Tibial artery (tissue), 4 donors: ENCODE results near the gene DNAH14.
"Not testable (repeated sequence)": the region's sequence is repeated elsewhere in the genome, so short reads cannot be mapped to it uniquely, and the experiment has no call there.

ENCODE experiments used
- DNase-seq, 2 donors: peaks; one replicate each; pipeline ENCODE4 v3.0.0-alpha.2; 2019
- H3K27ac ChIP-seq, 2 donors: fragments of 200-600 bp; sonication (generic) in 1 of 2; 1 replicate in 1 of 2; 2 replicates in 1 of 2; pipeline ENCODE4 v1.5.1; 2018 to 2019; ENCODE audit warnings: mild to moderate bottlenecking in 1 of 2
- H3K27me3 ChIP-seq, 2 donors: fragments of 200-600 bp; sonication (generic) in 1 of 2; one replicate each; pipeline versions ENCODE4 v1.5.1 to v1.6.0; 2016 to 2019
- H3K36me3 ChIP-seq, 3 donors: fragments of 200-600 bp; sonication (generic) in 2 of 3; one replicate each; pipeline ENCODE4 v1.5.1; 2016 to 2019; ENCODE audit warnings: mild to moderate bottlenecking in 2 of 3
- H3K4me1 ChIP-seq, 4 donors: fragments of 200-600 bp; sonication (generic) in 2 of 4; 1 replicate in 3 of 4; 2 replicates in 1 of 4; pipeline ENCODE4 v1.5.1; 2016 to 2019
- H3K4me3 ChIP-seq, 2 donors: fragments of 200-600 bp; sonication (generic) in 1 of 2; 1 replicate in 1 of 2; 2 replicates in 1 of 2; pipeline ENCODE4 v1.5.1; 2018 to 2019; ENCODE audit warnings: mild to moderate bottlenecking in 2 of 2
- H3K9me3 ChIP-seq, 3 donors: fragments of 200-600 bp; sonication (generic) in 1 of 3; one replicate each; pipeline ENCODE4 v1.5.1; 2016 to 2019
- CTCF ChIP-seq, 2 experiments: fragments of 200-600 bp in 1 of 2; fragments of 450-650 bp in 1 of 2; IDR thresholded peaks; one replicate each; pipeline ENCODE4 v1.5.1; 2017 to 2019; ENCODE audit warnings: antibody characterized with exemption in 2 of 2, mild to moderate bottlenecking in 1 of 2, moderate library complexity in 1 of 2
- intact Hi-C: fragments of 100-400 bp; cut with DNase I; formaldehyde crosslinking; loops from one replicate; pipeline ENCODE4 v1.15.0; 2023; ENCODE audit warnings: low total_unique reads

DNAH14 gene

GRCh38 chr1:225300381-225300780 is 370.9 kb downstream of the DNAH14 start:
- Histone ChIP-seq H3K4me1 (no peaks in the 10 kb centered on the region), H3K27ac (no peak overlapping the region), H3K9me3 (peaks cover 0 to 9% (median 0%) of the 10 kb centered on the region in 3 donors), H3K4me3 (no peak overlapping the region), H3K36me3 (no peaks in the 10 kb centered on the region), H3K27me3 (peaks cover 0 to 5% of the 10 kb centered on the region in 2 donors)
- TF ChIP-seq CTCF (IDR thresholded peaks at IDR 0.05): no peak
- DNase-seq: no peak
- intact Hi-C loops: no loop called here

GRCh38 chr1:225304996-225305395 is 375.5 kb downstream of the DNAH14 start:
- Histone ChIP-seq H3K4me1 (no peaks in the 10 kb centered on the region), H3K27ac (no peak overlapping the region), H3K9me3 (no peaks in the 10 kb centered on the region), H3K4me3 (no peak overlapping the region), H3K36me3 (no peaks in the 10 kb centered on the region), H3K27me3 (no peaks in the 10 kb centered on the region)
- no peak for DNase-seq
- intact Hi-C loops: no loop called here
- no peak for TF ChIP-seq CTCF (IDR thresholded peaks at IDR 0.05)

- H3K36me3 ChIP-seq, H3K4me3 ChIP-seq, H3K27me3 ChIP-seq, H3K9me3 ChIP-seq, H3K4me1 ChIP-seq, intact Hi-C loops, H3K27ac ChIP-seq, DNase-seq: not testable (repeated sequence)
Observed at GRCh38 chr1:225310544-225310943, 381.1 kb downstream of the DNAH14 start.

- intact Hi-C loops: no loop called here
- Histone ChIP-seq H3K4me3 (no peak overlapping the region), H3K4me1 (no peaks in the 10 kb centered on the region), H3K9me3 (peaks cover 0 to 3% (median 0%) of the 10 kb centered on the region in 3 donors), H3K27me3 (peaks cover 0 to 9% of the 10 kb centered on the region in 2 donors), H3K27ac (no peak overlapping the region), H3K36me3 (no peaks in the 10 kb centered on the region)
- peak; percentile 38 to 57 for TF ChIP-seq CTCF (IDR thresholded peaks at IDR 0.05)
- no peak for DNase-seq
Observed at GRCh38 chr1:225318706-225319575, 389.5 kb downstream of the DNAH14 start.

- peaks cover 0 to 9% of the 10 kb centered on the region in 2 donors for H3K27me3 ChIP-seq
- intact Hi-C loops: loop anchor here (10.0 kb wide), 1 partner anchor 655 kb away; no protein-coding TSS in a partner anchor
- H3K4me1 ChIP-seq: no peaks in the 10 kb centered on the region
- no peaks in the 10 kb centered on the region for H3K9me3 ChIP-seq
- H3K27ac ChIP-seq: no peak overlapping the region
- no peaks in the 10 kb centered on the region for H3K36me3 ChIP-seq
- TF ChIP-seq CTCF (IDR thresholded peaks at IDR 0.05): no peak
- DNase-seq: no peak
- no peak overlapping the region for H3K4me3 ChIP-seq
Observed at GRCh38 chr1:225319871-225320270, 390.4 kb downstream of the DNAH14 start.

GRCh38 chr1:225321784-225322183 is 392.3 kb downstream of the DNAH14 start:
- no peak overlapping the region for H3K4me3 ChIP-seq
- no peaks in the 10 kb centered on the region for H3K27me3 ChIP-seq
- H3K27ac ChIP-seq: no peak overlapping the region
- no peaks in the 10 kb centered on the region for H3K9me3 ChIP-seq
- H3K4me1 ChIP-seq: no peaks in the 10 kb centered on the region
- no peaks in the 10 kb centered on the region for H3K36me3 ChIP-seq
- no peak for DNase-seq
- intact Hi-C loops: loop anchor here (10.0 kb wide), 1 partner anchor 653 kb away; no protein-coding TSS in a partner anchor
- no peak for TF ChIP-seq CTCF (IDR thresholded peaks at IDR 0.05)
